Suprapubic skin (tissue), 4 donors: ENCODE data around the gene ZCCHC7. TPM values are rescaled to one million over a fixed set of nuclear protein-coding genes. Genes with fewer than 3 reads are reported as not detected.

Source experiments
- DNase-seq, 2 donors: peaks; one replicate each; pipeline ENCODE4 v3.0.0-alpha.2; 2019; ENCODE audit warnings: low spot score in 2 of 2
- H3K27ac ChIP-seq: fragments of 200-600 bp; sonication (generic); one replicate; pipeline ENCODE4 v1.5.1; 2019
- H3K27me3 ChIP-seq: fragments of 200-600 bp; sonication (generic); one replicate; pipeline ENCODE4 v1.5.1; 2019
- H3K36me3 ChIP-seq: fragments of 200-600 bp; sonication (generic); one replicate; pipeline ENCODE4 v1.5.1; 2019
- H3K4me1 ChIP-seq: fragments of 200-600 bp; sonication (generic); one replicate; pipeline ENCODE4 v1.5.1; 2019
- H3K4me3 ChIP-seq: fragments of 200-600 bp; sonication (generic); one replicate; pipeline ENCODE4 v1.5.1; 2019; ENCODE audit warnings: mild to moderate bottlenecking
- H3K9me3 ChIP-seq: fragments of 200-600 bp; sonication (generic); one replicate; pipeline ENCODE4 v1.5.1; 2019
- EP300 ChIP-seq: sonication (generic); formaldehyde crosslinking; IDR thresholded peaks from one replicate; pipeline ENCODE4 v1.6.1; 2017; ENCODE audit warnings: antibody characterized with exemption
- POLR2A ChIP-seq, 2 donors: fragments of 450-650 bp; IDR thresholded peaks; one replicate each; pipeline ENCODE4 v1.6.1; 2017; ENCODE audit warnings: antibody characterized with exemption in 2 of 2, mild to moderate bottlenecking in 2 of 2, moderate library complexity in 2 of 2
- POLR2AphosphoS5 ChIP-seq, 3 donors: sonication (generic); formaldehyde crosslinking; IDR thresholded peaks; one replicate each; pipeline ENCODE4 v1.6.1; 2017; ENCODE audit warnings: antibody characterized with exemption in 3 of 3
- WGBS: methylation state at CpG from one replicate; pipeline ENCODE4 v1.1.5; 2018; 5-methylcytosine and 5-hydroxymethylcytosine counted together
- total RNA-seq, 4 donors: library from RNA; depleted of rRNA; stranded (reverse); fragments of >200 nt; gene quantifications; one replicate each; pipeline ENCODE4 v1.1.0, GENCODE V29; 2016
- TF ChIP-seq, protein P1 (sequence below), 2 donors: fragments of 200-600 bp in 1 of 2; fragments of 450-650 bp in 1 of 2; sonication (generic) in 1 of 2; IDR thresholded peaks; one replicate each; pipeline ENCODE4 v1.5.1; 2016 to 2019; ENCODE audit warnings: antibody characterized with exemption in 2 of 2, mild to moderate bottlenecking in 1 of 2, moderate library complexity in 1 of 2

The ZCCHC7 gene
- total RNA-seq, 4 donors from 2014 or later = 16.3 to 37.6 (median 20.4) TPM

GRCh38 chr9:37243588-37244345, 123.4 kb downstream of the ZCCHC7 start:
- Histone ChIP-seq H3K9me3 (no peaks in the 10 kb centered on the region), H3K4me3 (no peak overlapping the region), H3K36me3 (no peaks in the 10 kb centered on the region), H3K4me1 (no peaks in the 10 kb centered on the region), H3K27ac (no peak overlapping the region), H3K27me3 (no peaks in the 10 kb centered on the region)
- 87% methylated on average over 5 of the region's 5 CpGs for WGBS
- DNase-seq = no peak
- no peak for TF ChIP-seq POLR2AphosphoS5 (IDR thresholded peaks at IDR 0.05)

- Histone ChIP-seq H3K36me3 (no peaks in the 10 kb centered on the region), H3K27ac (no peak overlapping the region), H3K27me3 (no peaks in the 10 kb centered on the region), H3K4me1 (no peaks in the 10 kb centered on the region), H3K9me3 (no peaks in the 10 kb centered on the region), H3K4me3 (no peak overlapping the region)
- no peak for DNase-seq
- TF ChIP-seq POLR2A (IDR thresholded peaks at IDR 0.05) = no peak
- TF ChIP-seq, protein P1, sequence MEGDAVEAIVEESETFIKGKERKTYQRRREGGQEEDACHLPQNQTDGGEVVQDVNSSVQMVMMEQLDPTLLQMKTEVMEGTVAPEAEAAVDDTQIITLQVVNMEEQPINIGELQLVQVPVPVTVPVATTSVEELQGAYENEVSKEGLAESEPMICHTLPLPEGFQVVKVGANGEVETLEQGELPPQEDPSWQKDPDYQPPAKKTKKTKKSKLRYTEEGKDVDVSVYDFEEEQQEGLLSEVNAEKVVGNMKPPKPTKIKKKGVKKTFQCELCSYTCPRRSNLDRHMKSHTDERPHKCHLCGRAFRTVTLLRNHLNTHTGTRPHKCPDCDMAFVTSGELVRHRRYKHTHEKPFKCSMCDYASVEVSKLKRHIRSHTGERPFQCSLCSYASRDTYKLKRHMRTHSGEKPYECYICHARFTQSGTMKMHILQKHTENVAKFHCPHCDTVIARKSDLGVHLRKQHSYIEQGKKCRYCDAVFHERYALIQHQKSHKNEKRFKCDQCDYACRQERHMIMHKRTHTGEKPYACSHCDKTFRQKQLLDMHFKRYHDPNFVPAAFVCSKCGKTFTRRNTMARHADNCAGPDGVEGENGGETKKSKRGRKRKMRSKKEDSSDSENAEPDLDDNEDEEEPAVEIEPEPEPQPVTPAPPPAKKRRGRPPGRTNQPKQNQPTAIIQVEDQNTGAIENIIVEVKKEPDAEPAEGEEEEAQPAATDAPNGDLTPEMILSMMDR (IDR thresholded peaks at IDR 0.05) = no peak
- no peak for TF ChIP-seq POLR2AphosphoS5 (IDR thresholded peaks at IDR 0.05)
- no peak for TF ChIP-seq EP300
- 92% methylated on average over 3 of the region's 3 CpGs for WGBS
These were observed 126.5 kb downstream of the ZCCHC7 start for GRCh38 chr9:37246826-37247225.

GRCh38 chr9:37248651-37249163, 128.3 kb downstream of the ZCCHC7 start:
- no peak for DNase-seq
- no peaks in the 10 kb centered on the region for H3K36me3 ChIP-seq
- TF ChIP-seq, protein P1 (IDR thresholded peaks at IDR 0.05) = no peak
- TF ChIP-seq EP300 (no peak), POLR2A (IDR thresholded peaks at IDR 0.05) (no peak), POLR2AphosphoS5 (IDR thresholded peaks at IDR 0.05) (no peak)

DNA sequence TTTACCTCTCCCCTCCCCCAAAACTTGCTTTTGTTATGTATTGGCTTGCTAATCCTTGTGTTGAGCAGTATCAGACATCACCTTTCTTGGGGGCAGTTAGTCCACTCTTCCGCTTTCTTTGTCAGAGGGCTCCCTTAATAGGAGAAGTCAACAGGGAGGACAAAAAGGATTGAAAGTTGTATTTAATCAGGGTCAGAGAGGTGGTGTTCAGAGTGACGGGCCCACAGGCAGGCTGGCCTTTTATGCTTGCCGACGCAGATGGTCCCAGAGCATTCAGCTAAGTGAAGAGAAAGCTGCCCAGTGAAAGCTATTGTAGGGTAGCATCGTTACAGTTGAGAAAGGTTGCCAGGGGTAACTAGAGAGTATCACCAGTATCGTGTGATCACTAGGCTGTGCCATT, 131.1 kb downstream of the ZCCHC7 start:
- Histone ChIP-seq H3K4me1 (no peaks in the 10 kb centered on the region), H3K36me3 (no peaks in the 10 kb centered on the region), H3K27me3 (no peaks in the 10 kb centered on the region), H3K9me3 (no peaks in the 10 kb centered on the region), H3K4me3 (no peak overlapping the region), H3K27ac (no peak overlapping the region)
- 86% methylated on average over 6 of the region's 6 CpGs for WGBS
- DNase-seq = no peak
- no peak for TF ChIP-seq POLR2A (IDR thresholded peaks at IDR 0.05)
- TF ChIP-seq, protein P1 (IDR thresholded peaks at IDR 0.05) = no peak
- no peak for TF ChIP-seq EP300
- TF ChIP-seq POLR2AphosphoS5 (IDR thresholded peaks at IDR 0.05) = no peak

More at GRCh38 chr9:37248651-37249163, 128.3 kb downstream of the ZCCHC7 start:
- H3K27me3 ChIP-seq = no peaks in the 10 kb centered on the region
- H3K27ac ChIP-seq = no peak overlapping the region
- no peaks in the 10 kb centered on the region for H3K4me1 ChIP-seq
- H3K4me3 ChIP-seq = no peak overlapping the region
- H3K9me3 ChIP-seq = no peaks in the 10 kb centered on the region

GRCh38 chr9:37253377-37253937, 133.1 kb downstream of the ZCCHC7 start:
- Histone ChIP-seq H3K27ac (no peak overlapping the region), H3K9me3 (no peaks in the 10 kb centered on the region), H3K27me3 (no peaks in the 10 kb centered on the region), H3K4me3 (no peak overlapping the region), H3K36me3 (no peaks in the 10 kb centered on the region), H3K4me1 (no peaks in the 10 kb centered on the region)
- 86% methylated on average over 4 of the region's 4 CpGs for WGBS
- no peak for DNase-seq
- TF ChIP-seq EP300 (no peak), POLR2A (IDR thresholded peaks at IDR 0.05) (no peak), POLR2AphosphoS5 (IDR thresholded peaks at IDR 0.05) (no peak)
- TF ChIP-seq, protein P1 (IDR thresholded peaks at IDR 0.05) = no peak
